Stomach (tissue), 4 donors: ENCODE data around the gene SERPINB1.

Experiments
- EP300 ChIP-seq: sonication (generic); formaldehyde crosslinking; IDR thresholded peaks from one replicate; pipeline ENCODE4 v1.6.1; 2017; ENCODE audit warnings: antibody characterized with exemption
- POLR2A ChIP-seq, 4 donors: fragments of 450-650 bp; IDR thresholded peaks; one replicate each; pipeline ENCODE4 v1.6.1; 2016; ENCODE audit warnings: antibody characterized with exemption in 4 of 4, control low read depth in 2 of 4, mild to moderate bottlenecking in 1 of 4, moderate library complexity in 1 of 4
- POLR2AphosphoS5 ChIP-seq, 3 donors: sonication (generic); formaldehyde crosslinking; IDR thresholded peaks; one replicate each; pipeline ENCODE4 v1.6.1; 2016; ENCODE audit warnings: antibody characterized with exemption in 3 of 3
- TF ChIP-seq, protein P1 (sequence below), 7 experiments: fragments of 450-650 bp in 4 of 7; fragments of 200-600 bp in 3 of 7; sonication (generic) in 3 of 7; IDR thresholded peaks; one replicate each; pipeline ENCODE4 v1.5.1; 2016 to 2019; ENCODE audit warnings: antibody characterized with exemption in 7 of 7, control low read depth in 2 of 7, mild to moderate bottlenecking in 1 of 7

GRCh38 chr6:2803731-2804429 is 37.8 kb downstream of the SERPINB1 start:
- TF ChIP-seq POLR2A (IDR thresholded peaks at IDR 0.05) (no peak), EP300 (no peak), POLR2AphosphoS5 (IDR thresholded peaks at IDR 0.05) (no peak)
- TF ChIP-seq, protein P1, sequence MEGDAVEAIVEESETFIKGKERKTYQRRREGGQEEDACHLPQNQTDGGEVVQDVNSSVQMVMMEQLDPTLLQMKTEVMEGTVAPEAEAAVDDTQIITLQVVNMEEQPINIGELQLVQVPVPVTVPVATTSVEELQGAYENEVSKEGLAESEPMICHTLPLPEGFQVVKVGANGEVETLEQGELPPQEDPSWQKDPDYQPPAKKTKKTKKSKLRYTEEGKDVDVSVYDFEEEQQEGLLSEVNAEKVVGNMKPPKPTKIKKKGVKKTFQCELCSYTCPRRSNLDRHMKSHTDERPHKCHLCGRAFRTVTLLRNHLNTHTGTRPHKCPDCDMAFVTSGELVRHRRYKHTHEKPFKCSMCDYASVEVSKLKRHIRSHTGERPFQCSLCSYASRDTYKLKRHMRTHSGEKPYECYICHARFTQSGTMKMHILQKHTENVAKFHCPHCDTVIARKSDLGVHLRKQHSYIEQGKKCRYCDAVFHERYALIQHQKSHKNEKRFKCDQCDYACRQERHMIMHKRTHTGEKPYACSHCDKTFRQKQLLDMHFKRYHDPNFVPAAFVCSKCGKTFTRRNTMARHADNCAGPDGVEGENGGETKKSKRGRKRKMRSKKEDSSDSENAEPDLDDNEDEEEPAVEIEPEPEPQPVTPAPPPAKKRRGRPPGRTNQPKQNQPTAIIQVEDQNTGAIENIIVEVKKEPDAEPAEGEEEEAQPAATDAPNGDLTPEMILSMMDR (IDR thresholded peaks at IDR 0.05), result no peak
